Measurements from ENCODE around the gene TLR8. TPM values are rescaled to one million over a fixed set of nuclear protein-coding genes. Genes with fewer than 3 reads are reported as not detected.
"Not testable (repeated sequence)": the region's sequence is repeated elsewhere in the genome, so short reads cannot be mapped to it uniquely, and the experiment has no call there.

The TLR8 gene
- polyA plus RNA-seq, 1 donor from 2014 or later, result 0.20 TPM

GRCh38 chrX:12956704-12957534 is 50.5 kb downstream of the TLR8 start:
- Mint-ChIP-seq H3K27ac (peak overlapping the region; percentile 93 to 100 (median 98)), H3K4me1 (peaks cover 30 to 62% (median 49%) of the 10 kb centered on the region in 3 donors), H3K27me3 (peaks cover 3% of the 10 kb centered on the region), H3K9me3 (no peaks in the 10 kb centered on the region), H3K4me3 (peak overlapping the region; percentile 75 to 93 (median 86)), H3K36me3 (no peaks in the 10 kb centered on the region)

DNA sequence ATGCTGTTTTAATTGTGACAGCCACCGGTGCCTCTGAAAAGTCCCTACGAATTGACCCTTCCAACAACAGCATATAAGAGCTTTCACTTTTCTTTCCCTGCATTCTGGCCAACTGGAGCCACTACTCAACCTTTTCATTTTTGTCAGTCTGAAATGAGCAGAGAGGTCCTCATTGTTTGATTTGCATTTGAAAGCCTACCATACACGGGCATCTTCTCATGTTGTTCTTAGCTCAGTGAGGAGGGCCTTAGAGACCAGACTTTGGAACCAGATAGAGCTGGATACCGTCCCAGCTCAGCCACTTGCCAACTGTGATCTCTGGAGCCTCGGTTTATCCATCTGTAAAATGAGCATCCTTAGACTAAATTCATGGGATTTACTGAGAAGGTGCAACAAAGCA is 51.6 kb downstream of the TLR8 start:
- no peaks in the 10 kb centered on the region for H3K36me3 Mint-ChIP-seq
- no peaks in the 10 kb centered on the region for H3K9me3 Mint-ChIP-seq
- H3K27ac Mint-ChIP-seq, result peak overlapping the region; percentile 93 to 100 (median 98)
- H3K4me3 Mint-ChIP-seq, result peak overlapping the region; percentile 17 to 81 (median 76)
- H3K27me3 Mint-ChIP-seq, result peaks cover 3% of the 10 kb centered on the region
- H3K4me1 Mint-ChIP-seq, result peaks cover 31 to 61% (median 49%) of the 10 kb centered on the region in 3 donors

GRCh38 chrX:12958461-12958860 is 52.0 kb downstream of the TLR8 start:
- Mint-ChIP-seq H3K27me3 (peaks cover 3% of the 10 kb centered on the region), H3K4me1 (peaks cover 31 to 58% (median 45%) of the 10 kb centered on the region in 3 donors), H3K27ac (peak overlapping the region; percentile 93 to 100 (median 98)), H3K9me3 (no peaks in the 10 kb centered on the region), H3K4me3 (no peak overlapping the region), H3K36me3 (no peaks in the 10 kb centered on the region)

- Mint-ChIP-seq H3K27ac (peak overlapping the region; percentile 3 to 18 (median 17)), H3K36me3 (no peaks in the 10 kb centered on the region), H3K4me3 (peak overlapping the region in 1 of 4 donors; percentile 82), H3K4me1 (peaks cover 35 to 45% (median 36%) of the 10 kb centered on the region in 3 donors), H3K27me3 (peaks cover 5% of the 10 kb centered on the region), H3K9me3 (no peaks in the 10 kb centered on the region)
Observed at GRCh38 chrX:12961196-12961718, 54.8 kb downstream of the TLR8 start.

DNA sequence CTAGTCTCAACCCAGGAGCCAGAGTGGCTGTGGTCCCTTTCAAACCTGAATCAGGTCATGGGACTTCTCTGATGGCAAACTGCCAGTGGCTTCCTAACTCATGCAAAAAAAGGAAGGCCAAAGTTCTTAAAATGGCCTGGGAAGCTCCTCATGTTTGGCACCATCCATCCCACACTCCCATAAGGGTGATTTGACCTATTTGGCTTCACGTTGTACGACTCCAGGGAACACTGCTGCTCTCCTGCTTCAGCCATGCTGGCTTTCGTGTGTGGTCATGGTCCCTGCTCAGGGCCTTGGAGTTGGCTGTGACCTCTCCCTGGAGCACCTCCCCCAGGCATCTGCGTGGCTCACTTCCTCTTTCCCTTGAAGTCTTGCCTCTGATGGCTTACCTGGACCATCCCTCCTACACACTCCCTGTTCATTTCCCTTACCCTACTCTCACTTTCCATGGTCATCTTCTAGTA is 55.7 kb downstream of the TLR8 start:
- peaks cover 29 to 38% (median 33%) of the 10 kb centered on the region in 3 donors for H3K4me1 Mint-ChIP-seq
- H3K27me3 Mint-ChIP-seq, result peaks cover 5% of the 10 kb centered on the region
- no peaks in the 10 kb centered on the region for H3K36me3 Mint-ChIP-seq
- no peaks in the 10 kb centered on the region for H3K9me3 Mint-ChIP-seq
- H3K4me3 Mint-ChIP-seq, result peak overlapping the region in 2 of 4 donors; percentile 26 to 79
- peak overlapping the region in 2 of 3 donors; percentile 17 to 18 for H3K27ac Mint-ChIP-seq

GRCh38 chrX:12963210-12963850 is 56.9 kb downstream of the TLR8 start:
- H3K27ac Mint-ChIP-seq, H3K27me3 Mint-ChIP-seq, H3K36me3 Mint-ChIP-seq, H3K9me3 Mint-ChIP-seq, H3K4me3 Mint-ChIP-seq: not testable (repeated sequence)
- H3K4me1 Mint-ChIP-seq, result peaks cover 27 to 36% (median 32%) of the 10 kb centered on the region in 3 donors

DNA sequence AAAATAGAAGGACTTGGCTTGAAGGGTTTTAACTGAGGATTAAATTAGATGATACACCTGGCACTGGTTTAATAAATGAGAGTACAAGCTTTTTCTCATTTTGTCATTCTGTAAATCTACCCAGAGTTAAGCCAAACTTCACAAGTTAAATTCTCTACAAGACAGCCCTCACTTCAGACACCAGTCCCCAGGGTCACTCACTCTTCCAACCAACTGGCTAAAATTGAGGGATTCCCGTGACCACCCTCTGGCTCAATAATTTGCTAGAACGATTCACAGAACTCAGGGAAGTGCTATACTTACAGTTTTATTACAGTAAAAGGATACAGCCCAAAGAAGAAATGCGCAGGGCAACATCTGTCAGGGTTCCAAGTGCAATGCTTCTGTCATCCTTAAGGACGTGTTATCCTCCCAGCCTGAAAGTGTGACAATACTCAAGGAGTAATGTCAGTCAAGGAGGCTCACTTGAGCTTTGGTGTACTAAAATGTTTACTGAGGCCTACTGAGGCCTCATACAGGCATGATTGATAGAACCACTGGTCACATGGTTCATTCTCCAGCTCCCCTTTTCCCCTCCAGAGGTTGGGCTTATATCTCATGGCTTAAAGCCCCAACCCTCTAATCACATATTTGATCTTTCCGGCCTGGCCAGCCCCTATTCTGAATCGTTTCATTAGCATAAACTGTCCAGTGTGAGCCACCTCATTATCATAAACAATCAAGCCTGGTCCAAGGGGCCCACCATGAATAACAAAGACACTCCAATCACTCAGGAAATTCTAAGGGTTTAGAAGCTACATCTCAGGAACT is 58.9 kb downstream of the TLR8 start:
- H3K4me1 Mint-ChIP-seq, result peaks cover 26 to 34% (median 34%) of the 10 kb centered on the region in 3 donors
- peaks cover 2% of the 10 kb centered on the region for H3K36me3 Mint-ChIP-seq
- H3K27ac Mint-ChIP-seq, result peak overlapping the region in 1 of 3 donors; percentile 42
- no peaks in the 10 kb centered on the region for H3K9me3 Mint-ChIP-seq
- peaks cover 5% of the 10 kb centered on the region for H3K27me3 Mint-ChIP-seq
- no peak overlapping the region for H3K4me3 Mint-ChIP-seq

- H3K9me3 Mint-ChIP-seq, result no peaks in the 10 kb centered on the region
- peak overlapping the region in 2 of 3 donors; percentile 16 to 84 for H3K27ac Mint-ChIP-seq
- H3K4me1 Mint-ChIP-seq, result peaks cover 28 to 40% (median 32%) of the 10 kb centered on the region in 3 donors
- peaks cover 11% of the 10 kb centered on the region for H3K27me3 Mint-ChIP-seq
- H3K4me3 Mint-ChIP-seq, result no peak overlapping the region
- peaks cover 2% of the 10 kb centered on the region for H3K36me3 Mint-ChIP-seq
Observed at GRCh38 chrX:12966151-12966550, 59.7 kb downstream of the TLR8 start.

DNA sequence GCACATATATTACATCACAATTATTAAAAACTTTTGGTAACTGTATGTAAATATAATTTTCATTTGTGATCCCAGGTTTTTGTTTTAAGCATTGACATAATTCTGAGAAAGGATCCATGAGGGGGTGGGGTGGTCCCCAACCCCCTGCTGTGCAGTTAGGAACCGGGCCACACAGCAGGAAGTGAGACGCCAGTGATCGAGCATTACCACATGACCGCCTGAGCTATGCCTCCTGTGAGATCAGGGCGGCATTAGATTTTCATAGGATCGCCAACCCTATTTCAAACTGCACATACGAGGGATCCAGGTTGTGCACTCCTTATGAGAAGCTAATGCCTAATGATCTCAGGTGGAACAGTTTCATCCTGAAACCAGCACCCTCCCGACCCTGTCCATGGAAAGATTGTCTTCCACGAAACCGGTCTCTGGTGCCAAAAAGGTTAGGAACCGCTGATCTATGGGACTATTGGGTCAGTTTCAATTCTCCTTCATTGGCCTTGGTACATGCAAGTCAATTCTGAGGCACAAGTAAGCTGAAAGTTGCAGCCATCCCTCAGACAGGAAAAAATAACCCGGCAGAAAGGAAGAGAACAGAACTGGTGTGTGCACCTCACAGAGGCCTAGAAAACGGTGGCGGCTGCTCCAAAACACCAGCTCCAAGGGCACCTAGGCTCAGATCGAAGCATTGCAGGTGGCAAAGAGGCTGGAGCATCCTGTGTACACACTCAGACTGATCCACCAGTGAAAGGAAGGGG is 61.5 kb downstream of the TLR8 start:
- no peaks in the 10 kb centered on the region for H3K9me3 Mint-ChIP-seq
- H3K36me3 Mint-ChIP-seq, result peaks cover 2% of the 10 kb centered on the region
- peaks cover 21 to 39% (median 23%) of the 10 kb centered on the region in 3 donors for H3K4me1 Mint-ChIP-seq
- peaks cover 11% of the 10 kb centered on the region for H3K27me3 Mint-ChIP-seq
- H3K27ac Mint-ChIP-seq, result peak overlapping the region; percentile 65 to 91 (median 84)
- H3K4me3 Mint-ChIP-seq, result peak overlapping the region in 3 of 4 donors; percentile 46 to 71 (median 60)

DNA sequence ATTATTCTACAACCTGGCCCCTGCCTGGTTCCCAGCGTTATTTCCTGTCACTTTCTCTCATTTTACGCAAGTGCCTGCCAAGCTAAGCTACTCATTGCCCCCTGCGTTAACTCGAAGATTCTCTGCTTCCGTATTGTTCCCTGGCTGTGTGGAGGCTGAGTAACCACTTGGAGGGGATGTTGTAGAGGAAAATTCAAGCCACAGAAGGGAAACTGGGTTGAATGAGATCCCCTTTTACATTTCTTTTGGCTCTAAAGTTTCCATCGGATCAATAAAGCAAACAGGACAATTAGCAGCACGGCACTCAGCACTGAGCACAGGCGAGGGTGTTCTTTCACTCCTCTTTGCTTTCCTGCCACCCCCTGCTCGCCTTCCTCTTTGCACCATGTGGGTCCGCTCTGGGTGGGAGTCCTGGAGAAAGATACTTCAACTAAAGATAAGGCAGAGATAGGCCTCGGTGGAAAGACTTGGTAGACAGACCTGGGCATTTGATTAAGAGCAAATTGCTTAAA is 64.3 kb downstream of the TLR8 start:
- Mint-ChIP-seq H3K27me3 (peaks cover 14% of the 10 kb centered on the region), H3K27ac (peak overlapping the region; percentile 92 to 98 (median 94))

DNA sequence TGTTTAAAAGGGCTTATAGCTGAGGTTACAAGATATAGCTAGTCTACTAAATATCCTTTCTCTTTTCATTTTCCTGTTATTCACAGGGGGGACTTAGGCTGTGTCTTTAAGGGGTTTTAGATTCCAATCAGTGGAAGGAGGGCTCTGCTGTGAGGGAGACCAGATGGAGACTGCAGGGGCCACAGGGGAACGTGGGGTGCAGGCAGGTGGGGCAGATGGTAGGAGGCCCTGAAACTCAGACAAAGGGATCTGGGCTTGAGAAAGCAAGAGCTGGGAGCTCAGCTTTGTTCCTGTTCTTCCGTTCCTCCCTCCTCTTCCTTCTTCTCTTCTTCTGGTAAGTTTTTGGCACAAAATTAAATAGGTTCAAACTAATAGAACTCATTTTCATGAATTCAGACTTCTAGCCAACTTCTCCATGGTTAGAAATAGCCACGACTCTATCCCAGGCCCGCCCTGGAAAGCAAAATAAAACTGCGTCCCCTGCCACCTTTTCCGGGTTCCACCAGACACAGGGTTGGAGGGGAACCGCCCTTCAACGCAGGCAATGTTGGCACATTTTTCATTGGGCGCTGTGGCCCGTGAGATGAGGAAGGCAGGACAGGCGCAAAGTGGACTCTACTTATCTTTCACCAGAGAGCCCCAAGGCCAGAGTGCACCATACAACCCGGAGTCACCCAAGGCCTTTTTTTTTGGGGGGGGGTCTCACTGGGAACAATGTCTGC is 65.0 kb downstream of the TLR8 start:
- Mint-ChIP-seq H3K27ac (peak overlapping the region; percentile 92 to 98 (median 94)), H3K4me3 (peak overlapping the region; percentile 83 to 98 (median 91)), H3K4me1 (peaks cover 19 to 53% (median 21%) of the 10 kb centered on the region in 3 donors), H3K27me3 (peaks cover 15% of the 10 kb centered on the region), H3K36me3 (peaks cover 6% of the 10 kb centered on the region), H3K9me3 (peaks cover 0 to 4% (median 0%) of the 10 kb centered on the region in 3 donors)

More for the DNA sequence above, 64.3 kb downstream of the TLR8 start:
- peak overlapping the region; percentile 83 to 98 (median 91) for H3K4me3 Mint-ChIP-seq
- peaks cover 19 to 50% (median 21%) of the 10 kb centered on the region in 3 donors for H3K4me1 Mint-ChIP-seq
- peaks cover 0 to 2% (median 0%) of the 10 kb centered on the region in 3 donors for H3K9me3 Mint-ChIP-seq
- H3K36me3 Mint-ChIP-seq, result peaks cover 2% of the 10 kb centered on the region

- Mint-ChIP-seq H3K4me3 (peak overlapping the region; percentile 83 to 98 (median 90)), H3K9me3 (peaks cover 0 to 4% (median 0%) of the 10 kb centered on the region in 3 donors), H3K4me1 (peaks cover 22 to 49% (median 25%) of the 10 kb centered on the region in 3 donors), H3K27me3 (peaks cover 15% of the 10 kb centered on the region), H3K36me3 (peaks cover 10% of the 10 kb centered on the region), H3K27ac (peak overlapping the region; percentile 92 to 98 (median 94))
Observed at GRCh38 chrX:12972243-12972642, 65.8 kb downstream of the TLR8 start.

All from IgD-negative memory B cell (primary cell).